HG02798 (cell line): Measurements from ENCODE around the gene TMPRSS9.
"Not testable (repeated sequence)": the region's sequence is repeated elsewhere in the genome, so short reads cannot be mapped to it uniquely, and the experiment has no call there.

ENCODE experiments used
- ATAC-seq: cut with Tn5 transposase; IDR thresholded peaks from one replicate; pipeline ENCODE4 v1.9.1; 2021; ENCODE audit warnings: mild to moderate bottlenecking; ENCODE audit not compliant: unreplicated experiment, poor library complexity

Gene TMPRSS9

DNA sequence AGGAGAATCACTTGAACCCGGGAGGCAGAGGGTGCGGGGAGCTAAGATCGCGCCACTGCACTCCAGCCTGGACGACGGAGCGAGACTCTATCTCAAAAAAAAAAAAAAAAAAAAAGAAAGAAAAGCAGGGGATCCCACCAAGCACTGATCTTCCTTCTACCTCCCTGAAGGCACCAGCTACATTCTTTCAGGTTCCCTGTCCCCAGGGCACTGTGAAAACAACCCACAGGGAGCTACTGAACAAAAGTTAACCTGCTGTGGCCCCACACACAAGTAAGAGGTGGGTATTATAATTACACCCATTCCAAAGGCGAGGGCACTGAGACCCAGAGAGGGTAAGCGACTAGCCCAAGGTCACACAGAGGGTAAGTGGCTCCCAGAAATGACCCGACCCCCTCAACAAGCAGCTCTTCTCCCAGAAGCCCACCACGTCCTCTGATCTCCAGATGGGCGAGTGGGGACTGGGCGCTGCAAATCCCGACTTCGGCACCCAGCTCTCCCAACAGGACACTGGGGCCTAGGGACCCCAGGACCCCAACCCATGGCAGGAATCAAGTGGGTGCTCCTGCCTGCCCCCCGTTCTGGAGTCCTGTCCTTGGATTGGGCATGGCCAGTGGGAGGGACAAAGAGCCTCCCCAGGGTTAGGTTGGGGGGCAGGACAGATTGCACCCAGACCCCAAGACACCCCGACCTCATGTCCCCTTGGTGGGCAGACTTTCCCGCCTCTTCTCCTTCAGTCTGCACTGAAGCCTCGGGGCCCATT is 94.3 kb downstream of the TMPRSS9 start:
- no peak for ATAC-seq

DNA sequence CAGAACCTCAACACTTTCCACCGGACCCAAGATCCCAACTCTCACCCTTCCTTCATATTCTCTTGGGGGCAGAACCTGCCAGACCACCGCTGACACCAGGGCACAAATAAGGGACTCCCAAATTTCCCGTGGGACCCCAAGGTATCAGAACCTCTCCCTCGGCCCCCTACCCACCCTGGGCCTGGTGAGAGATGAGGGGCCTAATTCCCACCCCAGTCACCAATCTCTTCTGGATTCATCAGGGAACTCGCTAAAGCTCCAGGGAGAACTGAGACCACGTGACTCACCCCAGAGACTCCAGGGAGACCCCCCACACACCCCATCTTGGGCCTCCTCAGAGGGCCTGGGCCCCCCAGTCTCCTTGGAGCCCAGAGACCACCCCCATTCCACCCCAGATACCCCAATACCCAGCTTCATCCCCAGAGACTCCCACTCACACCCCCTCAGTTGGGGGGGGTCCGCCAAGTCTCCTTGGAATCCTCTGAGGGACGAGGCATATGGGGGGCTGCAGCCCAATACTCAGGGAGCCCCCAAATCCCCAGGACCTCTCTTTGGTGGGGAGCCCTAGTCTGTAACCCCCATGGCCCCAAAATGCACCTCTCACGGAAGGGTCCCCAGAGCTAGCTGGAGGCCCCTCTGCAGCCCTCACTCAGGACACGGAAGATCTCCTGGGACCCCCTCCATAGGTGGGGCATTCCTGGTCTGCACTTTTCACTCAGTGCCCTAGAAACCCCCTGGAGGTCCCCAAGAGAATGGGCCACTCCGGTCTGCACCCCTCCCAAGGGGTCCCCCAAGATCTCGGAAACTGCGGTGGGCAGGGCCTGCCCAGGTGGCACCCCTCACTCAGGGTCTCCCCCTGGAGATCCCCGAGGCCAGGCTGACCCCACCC is 95.1 kb downstream of the TMPRSS9 start:
- no peak for ATAC-seq

DNA sequence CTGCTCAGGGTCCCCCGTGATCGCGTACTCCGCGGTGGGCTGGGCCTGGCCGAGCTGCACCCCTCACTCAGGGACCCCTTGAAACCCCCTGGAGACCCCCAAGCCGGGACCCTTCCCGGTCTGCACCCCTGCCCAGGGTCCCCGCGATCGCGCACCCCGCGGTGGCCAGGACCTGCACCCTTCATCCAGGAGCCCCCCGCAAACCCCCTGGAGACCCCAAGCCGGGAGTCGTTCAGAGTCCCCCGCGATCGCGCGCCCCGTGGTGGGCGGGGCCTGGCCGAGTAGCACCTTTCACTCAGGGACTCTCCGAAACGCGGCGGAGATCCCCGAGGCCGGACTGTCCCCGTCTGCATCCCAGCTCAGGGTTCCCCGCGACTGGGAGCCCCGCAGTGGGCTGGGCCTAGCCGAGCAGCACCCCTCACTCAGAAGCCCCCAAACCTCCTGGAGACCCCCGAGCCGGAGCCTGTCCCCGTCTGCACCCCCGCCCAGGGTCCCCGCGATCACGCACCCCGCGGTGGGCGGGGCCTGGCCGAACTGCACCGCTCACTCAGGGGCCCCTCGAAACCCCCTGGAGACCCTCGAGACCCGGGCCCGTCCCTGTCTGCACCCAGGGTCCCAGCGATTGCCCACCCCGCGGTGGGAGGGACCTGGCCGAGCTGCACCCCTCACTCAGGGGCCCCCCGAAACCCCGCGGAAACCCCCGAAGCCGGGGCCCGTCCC is 95.9 kb downstream of the TMPRSS9 start:
- ATAC-seq: peak; percentile 27

DNA sequence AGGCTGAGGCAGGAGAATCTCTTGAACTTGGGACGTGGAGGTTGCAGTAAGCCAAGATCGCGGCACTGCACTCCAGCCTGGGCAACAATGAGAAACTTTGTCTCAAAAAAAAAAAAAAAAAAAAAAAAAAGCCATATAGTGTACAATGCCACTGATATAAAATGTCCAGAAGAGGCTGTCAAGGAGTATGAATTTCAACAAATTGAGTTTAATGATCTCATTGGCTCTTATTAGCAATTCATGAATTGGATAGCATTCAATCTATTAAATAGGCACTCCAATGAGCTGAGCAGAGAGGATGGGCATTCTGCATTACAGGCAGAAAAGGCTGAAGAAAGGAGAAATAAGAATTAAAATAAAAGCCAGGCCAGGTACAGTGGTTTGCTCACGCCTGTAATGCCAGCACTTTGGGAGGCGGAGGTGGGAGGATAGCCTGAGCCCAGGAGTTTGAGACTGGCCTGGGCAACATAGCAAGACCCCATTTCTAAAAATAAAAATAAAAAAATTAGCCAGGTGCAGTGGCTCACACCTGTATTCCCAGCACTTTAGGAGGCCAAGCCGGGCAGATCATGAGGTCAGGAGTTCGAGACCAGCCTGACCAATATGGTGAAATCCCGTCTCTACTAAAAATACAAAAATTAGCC is 97.5 kb downstream of the TMPRSS9 start:
- ATAC-seq: no peak

DNA sequence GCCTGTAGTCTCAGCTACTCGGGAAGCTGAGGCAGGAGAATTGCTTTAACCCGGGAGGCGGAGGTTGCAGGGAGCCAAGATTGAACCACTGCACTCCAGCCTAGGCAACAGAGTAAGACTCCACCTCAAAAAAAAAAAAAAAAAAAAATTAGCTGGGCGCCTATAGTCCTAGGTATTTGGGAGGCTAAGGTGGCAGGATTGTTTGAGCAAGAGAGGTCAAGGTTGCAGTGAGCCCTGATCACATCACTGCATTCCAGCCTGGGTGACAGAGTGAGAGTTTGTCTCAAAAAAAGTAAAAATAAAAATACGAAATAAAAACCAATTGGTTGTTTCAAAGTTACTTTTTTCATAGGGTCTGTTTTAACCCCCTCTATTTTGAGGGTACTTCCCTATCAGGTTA is 98.0 kb downstream of the TMPRSS9 start:
- no peak for ATAC-seq

DNA sequence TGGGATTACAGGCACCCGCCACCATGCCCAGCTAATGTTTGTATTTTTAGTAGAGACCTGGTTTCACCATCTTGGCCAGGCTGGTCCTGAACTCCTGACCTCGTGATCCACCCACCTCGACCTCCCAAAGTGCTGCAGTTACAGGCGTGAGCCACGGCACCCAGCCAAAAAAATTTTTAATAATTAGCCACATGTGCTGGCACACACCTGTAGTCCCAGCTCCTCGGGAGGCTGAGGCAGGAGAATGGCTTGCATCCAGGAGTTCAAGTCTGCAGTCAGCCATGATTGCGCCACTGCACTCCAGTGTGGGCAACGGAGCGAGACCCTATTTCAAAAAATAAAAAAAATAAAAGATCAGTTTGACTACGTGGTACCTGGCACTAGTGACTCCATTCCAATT is 98.7 kb downstream of the TMPRSS9 start:
- not testable (repeated sequence) for ATAC-seq

DNA sequence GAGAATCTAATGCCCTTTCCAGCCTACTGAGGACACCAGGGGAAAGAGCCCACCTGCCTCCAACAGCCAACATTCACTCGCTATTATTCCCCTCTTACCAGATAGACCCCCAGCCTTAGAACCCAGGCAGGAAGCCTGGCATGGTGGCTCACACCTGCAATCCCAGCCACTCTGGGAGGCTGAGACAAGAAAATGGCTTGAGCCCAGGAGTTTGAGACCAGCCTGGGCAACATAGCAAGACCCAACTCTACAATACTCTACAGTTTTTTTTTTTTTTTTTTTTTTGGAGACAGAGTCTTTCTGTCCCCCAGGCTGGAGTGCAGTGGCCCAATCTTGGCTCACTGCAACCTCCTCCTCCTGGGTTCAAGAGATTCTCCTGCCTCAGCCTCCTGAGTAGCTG is 100.2 kb downstream of the TMPRSS9 start:
- no peak for ATAC-seq

DNA sequence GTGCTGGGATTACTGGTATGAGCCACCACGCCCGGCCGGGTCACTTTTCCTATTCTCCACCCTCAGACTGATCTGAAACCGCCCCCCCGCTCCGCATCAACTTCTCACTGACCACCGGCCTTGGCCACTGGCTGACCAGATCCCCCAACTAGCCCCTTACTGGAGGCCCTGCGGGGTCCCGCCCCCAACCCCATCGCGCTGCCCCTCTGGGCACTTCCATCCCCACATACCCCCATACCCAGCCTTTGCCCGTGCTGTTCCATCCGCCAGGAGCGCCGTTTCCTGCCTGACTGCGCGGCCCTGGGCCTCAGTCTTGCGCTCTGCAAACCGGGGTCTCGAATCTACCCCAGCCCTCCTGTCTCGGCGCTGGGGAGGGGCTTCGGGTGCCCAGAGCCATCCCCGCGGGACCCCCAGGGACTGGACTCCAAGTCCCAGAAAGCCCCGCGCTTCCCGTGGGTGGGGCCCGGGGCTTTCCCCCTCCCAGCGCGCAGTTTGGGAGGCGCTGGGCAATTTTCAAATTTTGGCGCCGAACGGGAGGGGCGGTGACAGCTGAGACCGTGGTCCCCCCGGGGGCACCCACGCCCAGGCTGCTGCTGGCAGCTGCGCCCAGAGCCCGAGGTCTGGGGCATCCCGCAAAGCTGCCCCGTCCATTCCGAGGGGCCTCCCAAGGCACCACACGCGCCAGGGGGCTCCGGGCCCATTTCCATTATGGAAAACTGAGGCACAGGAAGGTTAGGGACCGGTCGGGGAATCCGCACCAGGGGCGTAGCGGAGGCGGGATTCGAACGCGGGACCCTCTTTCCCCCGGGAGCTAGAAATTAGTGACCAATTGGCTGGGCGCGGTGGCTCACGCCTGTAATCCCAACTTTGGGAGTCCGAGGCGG is 101.9 kb downstream of the TMPRSS9 start:
- ATAC-seq: peak; percentile 66

DNA sequence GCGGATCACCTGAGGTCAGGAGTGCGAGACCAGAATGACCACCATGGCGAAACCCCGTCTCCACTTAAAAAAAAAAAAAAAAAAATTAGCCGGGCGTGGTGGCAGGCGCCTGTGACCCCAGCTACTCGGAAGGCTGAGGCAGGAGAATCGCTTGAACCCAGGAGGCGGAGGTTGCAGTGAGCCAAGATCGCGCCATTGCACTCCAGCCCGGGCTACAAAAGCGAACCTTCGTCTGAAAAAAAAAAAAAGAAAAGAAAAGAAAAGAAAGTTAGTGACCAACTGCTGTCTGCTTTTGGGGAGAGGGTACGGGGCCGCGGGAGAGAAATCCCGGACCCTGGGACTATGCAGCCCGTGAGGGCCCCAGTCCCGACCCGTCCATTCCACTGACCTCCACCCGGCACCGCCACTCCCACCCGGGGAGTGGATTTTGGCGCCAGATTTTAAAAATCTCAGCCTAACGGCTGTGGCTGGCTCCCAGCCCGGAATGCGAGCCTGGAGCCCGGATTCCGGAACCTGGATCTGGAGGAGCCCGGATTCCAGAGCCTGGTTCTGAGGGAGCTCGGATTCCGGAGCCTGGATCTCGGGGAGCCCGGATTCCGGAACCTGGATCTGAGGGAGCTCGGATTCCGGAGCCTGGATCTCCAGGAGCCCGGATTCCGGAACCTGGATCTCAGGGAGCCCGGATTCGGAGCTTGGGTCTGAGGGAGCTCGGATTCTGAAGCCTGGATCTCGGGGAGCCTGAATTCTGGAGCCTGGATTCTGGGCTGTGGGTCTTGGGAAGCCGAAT is 102.8 kb downstream of the TMPRSS9 start:
- no peak for ATAC-seq

DNA sequence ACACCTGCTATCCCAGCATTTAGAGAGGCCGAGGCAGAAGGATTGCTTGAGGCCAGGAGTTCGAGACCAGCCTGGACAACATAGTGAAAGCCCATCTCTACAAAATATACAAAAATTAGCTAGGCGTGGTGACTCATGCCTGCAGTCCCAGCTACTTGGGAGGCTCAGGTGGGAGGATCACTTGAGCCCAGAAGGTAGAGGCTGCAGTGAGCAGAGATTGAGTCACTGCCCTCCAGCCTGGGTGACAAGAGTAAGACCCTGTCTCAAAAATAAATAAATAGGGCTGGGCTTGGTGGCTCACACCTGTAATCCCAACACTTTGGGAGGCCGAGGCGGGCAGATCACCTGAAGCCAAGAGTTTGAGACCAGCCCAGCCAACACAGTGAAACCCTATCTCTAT is 103.6 kb downstream of the TMPRSS9 start:
- not testable (repeated sequence) for ATAC-seq

DNA sequence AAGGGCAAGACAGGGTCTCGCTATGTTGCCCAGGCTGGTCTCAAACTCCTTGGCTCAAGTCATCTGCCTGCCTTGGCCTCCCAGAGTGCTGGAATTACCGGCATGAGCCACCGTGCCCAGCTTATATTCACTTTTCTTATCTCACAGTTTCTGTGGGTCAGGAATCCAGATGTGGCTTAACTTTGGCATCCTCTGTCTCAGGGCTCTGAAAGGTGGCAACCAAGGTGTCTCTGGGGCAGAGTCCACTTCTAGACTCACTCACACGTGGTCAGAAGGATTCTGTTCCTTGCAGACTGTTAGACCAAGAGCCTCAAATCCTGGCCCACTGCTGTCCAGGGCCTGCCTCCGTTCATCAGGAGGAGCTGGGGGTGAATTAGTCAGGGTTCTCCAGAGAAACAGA is 104.3 kb downstream of the TMPRSS9 start:
- ATAC-seq: no peak

DNA sequence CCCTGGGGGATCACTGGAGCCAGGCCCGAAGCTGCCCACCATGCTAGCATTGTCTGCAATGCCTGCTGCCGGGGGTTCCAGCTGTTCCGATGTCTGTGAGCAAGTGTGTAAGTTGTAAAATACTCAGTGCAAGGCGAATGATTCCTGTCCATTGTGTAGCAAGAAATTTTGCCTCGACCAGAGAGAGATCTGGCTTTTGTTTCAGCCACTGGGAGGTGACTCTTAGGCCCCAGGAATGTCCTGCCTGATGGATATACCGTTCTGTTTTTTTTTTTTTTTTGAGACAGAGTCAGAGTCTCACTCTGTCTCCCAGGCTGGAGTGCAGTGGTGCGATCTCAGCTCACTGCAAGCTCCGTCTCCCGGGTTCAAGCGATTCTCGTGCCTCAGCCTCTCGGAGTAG is 108.5 kb downstream of the TMPRSS9 start:
- ATAC-seq: no peak

DNA sequence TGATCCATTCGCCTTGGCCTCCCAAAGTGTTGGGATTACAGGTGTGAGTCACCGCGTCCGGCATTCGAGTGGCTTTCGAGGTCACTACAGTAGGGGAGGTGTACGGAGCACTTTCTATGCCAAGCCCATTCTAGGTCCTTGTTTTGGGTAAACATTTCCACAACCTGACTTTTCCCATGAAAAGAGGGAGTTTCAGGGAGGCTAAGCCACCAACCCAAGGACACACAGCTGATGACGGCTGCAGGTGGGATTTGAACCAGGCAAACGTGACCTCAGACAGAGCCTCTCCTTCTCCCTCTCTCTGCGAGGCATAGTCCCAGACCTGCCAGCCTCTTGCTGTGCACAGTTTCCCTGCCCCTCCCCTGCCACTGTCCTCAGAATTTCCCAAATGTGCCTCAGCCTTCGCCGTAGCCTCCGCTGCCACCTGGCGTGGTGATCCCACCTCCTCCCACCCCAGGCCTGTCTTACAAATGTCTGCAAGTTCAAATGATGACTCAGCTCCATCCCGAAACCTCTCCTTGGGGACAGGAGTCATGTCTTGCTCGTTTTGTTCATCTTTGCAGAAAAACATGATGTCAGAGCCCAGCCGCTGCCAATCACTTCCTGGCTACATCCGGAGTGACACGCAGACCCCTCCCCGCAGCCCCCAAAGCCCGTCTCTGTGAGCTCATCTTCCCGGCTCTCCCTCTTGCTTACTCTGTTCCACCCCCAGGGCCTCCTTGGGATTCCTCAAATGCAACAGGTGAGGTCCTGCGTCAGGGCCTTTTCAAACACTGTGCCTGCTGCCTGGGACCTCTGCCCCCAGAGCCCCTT is 109.2 kb downstream of the TMPRSS9 start:
- ATAC-seq: no peak

DNA sequence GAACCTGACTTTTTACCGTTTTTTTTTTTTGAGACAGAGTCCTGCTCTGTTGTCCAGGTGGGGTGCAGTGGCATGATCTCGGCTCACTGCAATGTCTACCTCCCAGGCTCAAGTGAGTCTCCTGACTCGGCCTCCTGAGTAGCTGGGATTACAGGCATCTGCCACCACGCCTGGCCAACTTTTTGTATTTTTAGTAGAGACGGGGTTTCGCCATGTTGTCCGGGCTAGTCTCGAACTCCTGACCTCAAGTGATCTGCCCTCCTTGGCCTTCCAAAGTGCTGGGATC is 109.8 kb downstream of the TMPRSS9 start:
- not testable (repeated sequence) for ATAC-seq

DNA sequence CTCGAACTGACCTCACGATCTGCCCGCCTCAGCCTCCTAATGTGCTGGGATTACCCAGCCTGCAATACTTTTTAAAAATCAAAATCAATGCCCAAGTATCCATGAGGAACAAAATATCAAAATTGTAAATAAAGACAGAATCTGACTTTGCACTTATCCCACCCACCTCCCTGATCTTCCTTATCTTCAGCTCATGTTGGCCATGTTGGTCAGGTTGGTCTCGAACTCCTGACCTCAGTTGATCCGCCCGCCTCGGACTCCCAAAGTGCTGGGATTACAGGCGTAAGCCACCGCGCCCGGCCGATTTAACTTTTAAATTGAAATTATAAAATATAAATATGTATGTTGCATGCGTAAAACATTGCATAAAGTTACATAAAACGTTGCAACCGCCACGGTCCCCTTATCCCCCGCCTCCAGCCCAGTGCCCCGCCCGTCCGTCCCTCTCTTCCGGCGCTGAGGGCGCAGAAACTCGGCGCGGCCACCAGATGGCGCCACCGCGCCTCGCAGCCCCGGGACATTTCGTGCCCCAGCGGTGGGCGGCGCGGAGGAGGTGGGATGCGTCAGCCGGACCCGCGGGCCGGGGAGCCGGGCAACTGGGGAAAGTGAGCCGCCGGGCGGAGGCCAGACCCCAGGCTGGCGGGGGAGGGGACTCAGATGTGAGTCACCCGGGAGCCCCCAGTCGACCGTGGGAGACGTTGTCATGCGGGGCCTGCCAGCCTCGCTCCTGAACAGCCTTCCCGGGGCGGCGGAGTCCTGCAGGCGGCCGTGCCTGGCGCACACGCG is 114.4 kb downstream of the TMPRSS9 start:
- ATAC-seq: peak; percentile 26

DNA sequence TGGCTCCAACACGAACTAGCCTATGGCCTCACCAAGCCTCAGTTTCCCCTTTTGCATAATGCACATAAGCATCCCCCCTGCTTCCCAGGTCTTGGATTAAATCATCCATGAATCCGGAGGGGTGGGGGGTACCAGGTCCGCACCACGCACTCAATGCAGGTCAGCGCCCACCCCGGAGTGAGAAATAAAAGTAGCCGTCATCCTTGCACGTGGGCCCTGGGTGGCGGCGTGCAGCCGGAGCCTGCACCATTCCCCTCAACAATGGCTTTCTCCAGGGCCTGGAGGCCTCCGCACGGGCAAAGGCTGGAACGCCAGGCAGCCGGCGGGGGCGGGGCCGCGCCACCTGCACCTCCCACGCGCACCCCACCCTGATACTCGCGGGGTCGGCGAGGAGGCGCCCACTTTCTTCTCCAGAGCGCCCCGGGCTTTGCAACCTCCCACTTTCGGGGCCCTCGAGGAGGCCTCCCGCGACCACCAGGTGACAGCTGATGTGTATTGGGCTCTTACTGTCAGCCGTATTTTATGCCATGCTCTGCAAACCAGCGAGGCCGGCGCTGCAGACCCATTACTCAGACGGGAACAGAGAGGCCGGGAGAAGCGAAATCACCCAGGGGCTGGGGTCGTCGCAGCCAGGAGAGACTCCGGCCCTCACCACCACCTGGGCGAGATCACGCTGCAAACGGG is 115.1 kb downstream of the TMPRSS9 start:
- peak; percentile 9 for ATAC-seq
